K562 (cell line): ENCODE results near the gene OR8B8. TPM values are rescaled to one million over a fixed set of nuclear protein-coding genes. Genes with fewer than 3 reads are reported as not detected.

Experiments
- ATAC-seq: fragments of 200-7000 bp; cut with Tn5 transposase; 3 replicates; pipeline ENCODE4 v1.9.1; 2020; ENCODE audit warnings: moderate library complexity
- BruUV-seq: library from RNA; stranded (reverse); fragments of 400-500 nt; replicated peaks from 2 replicates; lab custom pipeline; 2021; lab: Mats Ljungman, UMichigan
- CTCF ChIA-PET: fragments of 300-600 bp; formaldehyde crosslinking; extraction: SDS; loops from one replicate; lab custom pipeline; 2021; ENCODE audit warnings: low intra/inter-chr PET ratio; lab: Yijun Ruan, JAX
- POLR2A ChIA-PET: fragments of 300-600, 350-650 bp; sonication (Branson Sonifier 250); formaldehyde crosslinking; extraction: SDS; loops from one replicate; lab custom pipeline; 2021; ENCODE audit warnings: antibody characterized with exemption, inconsistent platforms; lab: Yijun Ruan, JAX
- DNase-seq, 4 experiments: peaks; one replicate each; pipeline versions ENCODE4 v3.0.0 to v3.0.0-alpha.2; 2011 to 2018; ENCODE audit warnings: low spot score in 3 of 4, mixed read lengths in 3 of 4; ENCODE audit errors: extremely low read depth in 1 of 4
- FAIRE-seq: peaks from 2 replicates; lab custom pipeline; 2011; peaks lifted over from hg19 to GRCh38; lab: Jason Lieb, UNC
- H2AFZ ChIP-seq: 2 replicates; pipeline ENCODE4 v1.6.0; 2011; ENCODE audit warnings: low read depth, low read length, control low read depth, inconsistent platforms
- H3K27ac ChIP-seq: fragments of 200-600 bp; 3 replicates; pipeline ENCODE4 v1.8.0; 2011; ENCODE audit warnings: low read depth, mild to moderate bottlenecking, control low read depth, inconsistent platforms, low read length, moderate library complexity, mixed read lengths; ENCODE audit errors: extremely low read depth
- H3K27me3 ChIP-seq, 2 experiments: fragments of 300-600 bp in 1 of 2; 2 replicates in 1 of 2; 3 replicates in 1 of 2; pipeline versions ENCODE4 v1.6.0 to v1.8.0; 2011; ENCODE audit warnings: inconsistent platforms in 2 of 2, low read length in 2 of 2, mild to moderate bottlenecking in 1 of 2, mixed read lengths in 1 of 2, moderate library complexity in 1 of 2; ENCODE audit not compliant: control insufficient read depth in 2 of 2, insufficient read depth in 2 of 2
- H3K36me3 ChIP-seq: fragments of 300-600 bp; 3 replicates; pipeline ENCODE4 v1.8.0; 2011; ENCODE audit warnings: mild to moderate bottlenecking, low read length, inconsistent platforms; ENCODE audit not compliant: control insufficient read depth, insufficient read depth
- H3K4me1 ChIP-seq, 2 experiments: fragments of 200-600 bp in 1 of 2; replicated peaks in 1 of 2; 2 replicates in 1 of 2; 3 replicates in 1 of 2; pipeline versions ENCODE4 v1.5.1 to v1.8.0; 2011; ENCODE audit warnings: inconsistent platforms in 2 of 2, low read length in 2 of 2, mild to moderate bottlenecking in 1 of 2, mixed read lengths in 1 of 2, moderate library complexity in 1 of 2; ENCODE audit not compliant: control insufficient read depth in 2 of 2, insufficient read depth in 2 of 2
- H3K4me2 ChIP-seq: 2 replicates; pipeline ENCODE4 v1.6.1; 2011; ENCODE audit warnings: low read length, control low read depth, inconsistent platforms, mixed read lengths; ENCODE audit not compliant: insufficient read depth
- H3K4me3 ChIP-seq: fragments of 200-600 bp; sonication (generic), shearing (Covaris generic); 2 replicates; pipeline ENCODE4 v1.5.1; 2016; ENCODE audit warnings: control low read depth, inconsistent platforms
- H3K79me2 ChIP-seq: fragments of 200-600 bp; 3 replicates; pipeline ENCODE4 v1.8.0; 2011; ENCODE audit warnings: low read length, inconsistent platforms; ENCODE audit not compliant: control insufficient read depth, insufficient read depth
- H3K9ac ChIP-seq, 2 experiments: 2 replicates each; pipeline versions ENCODE4 v1.6.0 to v1.6.1; 2011; ENCODE audit warnings: low read depth in 2 of 2, low read length in 2 of 2, control low read depth in 1 of 2, inconsistent platforms in 1 of 2, mild to moderate bottlenecking in 1 of 2, mixed read lengths in 1 of 2; ENCODE audit not compliant: insufficient read depth in 1 of 2
- H3K9me1 ChIP-seq: one replicate; pipeline ENCODE4 v1.6.0; 2011; ENCODE audit warnings: inconsistent platforms, mild to moderate bottlenecking, low read length, moderate library complexity; ENCODE audit not compliant: control insufficient read depth, insufficient read depth
- H3K9me3 ChIP-seq: replicated peaks from 2 replicates; pipeline ENCODE4 v1.5.1; 2011; ENCODE audit warnings: low read depth, low read length, inconsistent platforms; ENCODE audit not compliant: control insufficient read depth, insufficient read depth
- H4K20me1 ChIP-seq: replicated peaks from 2 replicates; pipeline ENCODE4 v1.6.1; 2011; ENCODE audit warnings: low read length, inconsistent platforms, mixed read lengths; ENCODE audit not compliant: control insufficient read depth, insufficient read depth
- BRD9 ChIP-seq: fragments of 450-650 bp; IDR thresholded peaks from 2 replicates; pipeline ENCODE4 v1.6.1; 2018; ENCODE audit warnings: low read depth; ENCODE audit not compliant: partially characterized antibody
- CBX3 ChIP-seq, 2 experiments: IDR thresholded peaks; 1 replicate in 1 of 2; 2 replicates in 1 of 2; pipeline ENCODE4 v1.6.1; 2012; ENCODE audit warnings: inconsistent platforms in 2 of 2, low read length in 2 of 2, borderline replicate concordance in 1 of 2, control low read depth in 1 of 2
- CHD2 ChIP-seq: IDR thresholded peaks from 2 replicates; pipeline ENCODE4 v1.6.1; 2011; ENCODE audit warnings: low read depth, low read length
- PRDM10 ChIP-seq: fragments of 450-650 bp; IDR thresholded peaks from 2 replicates; pipeline ENCODE4 v1.6.1; 2018; ENCODE audit not compliant: partially characterized antibody
- RBM25 ChIP-seq: fragments of 200-400 bp; formaldehyde crosslinking; IDR thresholded peaks from 2 replicates; pipeline ENCODE4 v1.6.1; 2018; ENCODE audit warnings: low read length, low read depth, moderate library complexity; ENCODE audit not compliant: severe bottlenecking
- WHSC1 ChIP-seq: IDR thresholded peaks from one replicate; pipeline ENCODE4 v1.6.1; 2012; ENCODE audit warnings: low read length, control low read depth, inconsistent platforms
- ZC3H8 ChIP-seq: fragments of 450-650 bp; IDR thresholded peaks from 2 replicates; pipeline ENCODE4 v1.6.1; 2017
- ZFP30 ChIP-seq: fragments of 250-450 bp; sonication (Bioruptor Pico); IDR thresholded peaks from 2 replicates; pipeline ENCODE4 v1.8.0; 2022; ENCODE audit warnings: moderate library complexity, mild to moderate bottlenecking, inconsistent platforms, borderline replicate concordance
- ZNF280A ChIP-seq: fragments of 450-650 bp; IDR thresholded peaks from 2 replicates; pipeline ENCODE4 v1.6.1; 2018; ENCODE audit warnings: mild to moderate bottlenecking, low read depth; ENCODE audit not compliant: partially characterized antibody
- WGBS: fragments of 100-300 bp; shearing (Covaris generic); methylation state at CpG from one replicate; pipeline ENCODE4 v1.1.6; 2016; ENCODE audit warnings: low coverage, mixed read lengths; ENCODE audit not compliant: insufficient coverage; ENCODE audit errors: missing lambda C conversion rate; 5-methylcytosine and 5-hydroxymethylcytosine counted together
- in situ Hi-C: fragments of 300-500 bp; cut with MboI; formaldehyde crosslinking; loops from 4 replicates; pipeline ENCODE4 v1.15.0; 2018; ENCODE audit warnings: inconsistent platforms, mixed read lengths
- intact Hi-C: fragments of 100-400 bp; cut with micrococcal nuclease; formaldehyde crosslinking; loops from 2 replicates; pipeline ENCODE4 v1.14.2; 2022
- polyA plus RNA-seq, 8 experiments: library from polyadenylated mRNA; depleted of rRNA in 4 of 8; stranded (reverse) in 5 of 8; unstranded in 3 of 8; fragments of >200 nt; fragmentation: Nextera tagmentation in 2 of 8; fragmentation: Illumina TruSeq in 1 of 8; extraction: Ambion mirVana in 2 of 8; extraction: Trizol in 1 of 8; gene quantifications; 2 replicates each; pipeline versions ENCODE4 v1.2.1 to v1.2.3, GENCODE V29; 2011 to 2014; ENCODE audit warnings: inconsistent platforms in 1 of 8, missing spikeins in 1 of 8
- total RNA-seq, 7 experiments: library from RNA; depleted of rRNA in 6 of 7; stranded (reverse); fragments of >200 nt in 6 of 7; fragmentation: Illumina TruSeq in 2 of 7; extraction: Trizol in 2 of 7; gene quantifications; 2 replicates each; pipeline versions ENCODE4 v1.2.1 to v1.2.3, GENCODE V29; 2011 to 2021; ENCODE audit warnings: low replicate concordance in 1 of 7
- TF ChIP-seq, protein P1 (sequence below): fragments of 250-450 bp; sonication (Bioruptor Pico); IDR thresholded peaks from 2 replicates; pipeline ENCODE4 v1.6.1; 2021; ENCODE audit warnings: mild to moderate bottlenecking

Gene OR8B8
- total and polyA plus RNA-seq, 9 of the 15 experiments (the other 6 are each of a cell fraction or from before 2014, with no cell fraction given) = 0.18 TPM; not detected in 8

GRCh38 chr11:124434699-124435098 lies 10.8 kb downstream of the OR8B8 start (continued):
- no peak for TF ChIP-seq WHSC1
- no peak for TF ChIP-seq BRD9
- TF ChIP-seq ZC3H8 = no peak

- Histone ChIP-seq H3K27me3 (no peaks in the 10 kb centered on the region), H3K4me1 (no peaks in the 10 kb centered on the region; a peak in 1 of 5 replicates), H3K4me3 (no peak overlapping the region), H3K9ac (no peak overlapping the region), H3K9me3 (no peaks in the 10 kb centered on the region; the same call in 1 of the 2 replicates), H2AFZ (no peak overlapping the region), H3K27ac (no peak overlapping the region), H3K79me2 (no peaks in the 10 kb centered on the region), H3K4me2 (no peak overlapping the region), H4K20me1 (no peaks in the 10 kb centered on the region), H3K9me1 (no peaks in the 10 kb centered on the region), H3K36me3 (no peaks in the 10 kb centered on the region)
- in situ Hi-C loops = no loop called here
- ChIA-PET CTCF (no interaction called here), POLR2A (no interaction called here)
- 46% methylated on average over 2 of the region's 2 CpGs for WGBS
- intact Hi-C loops = no loop called here
- no TSS peak for BruUV-seq
- ATAC-seq (no peak), DNase-seq (no peak), FAIRE-seq (no peak)
- peak; percentile 34 for TF ChIP-seq ZNF280A
- TF ChIP-seq CHD2 = no peak
- no peak for TF ChIP-seq PRDM10
- TF ChIP-seq, protein P1, sequence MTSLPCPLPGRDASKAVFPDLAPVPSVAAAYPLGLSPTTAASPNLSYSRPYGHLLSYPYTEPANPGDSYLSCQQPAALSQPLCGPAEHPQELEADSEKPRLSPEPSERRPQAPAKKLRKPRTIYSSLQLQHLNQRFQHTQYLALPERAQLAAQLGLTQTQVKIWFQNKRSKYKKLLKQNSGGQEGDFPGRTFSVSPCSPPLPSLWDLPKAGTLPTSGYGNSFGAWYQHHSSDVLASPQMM (CRISPR knock-in tag) = no peak
- 0 out of 3 replicates have a peak, but pooled peaks of 1 of the 2 experiments have one; percentile 27 for TF ChIP-seq CBX3 (IDR thresholded peaks at IDR 0.05; ENCODE audit: borderline replicate concordance in 1 of 2, low read length in 2 of 2)
- TF ChIP-seq RBM25 = peak; percentile 53
- peak; percentile 63; the same call in 1 of the 2 replicates for TF ChIP-seq ZFP30 (CRISPR knock-in tag)
Observed at GRCh38 chr11:124429599-124429998, 15.9 kb downstream of the OR8B8 start.
